ENCODE measurements around the gene ZNF628.

Gene ZNF628

GRCh38 chr19:55519451-55520311 lies 43.3 kb downstream of the ZNF628 start:
- Histone ChIP-seq H3K4me1 (ENCODE audit: control insufficient read depth, insufficient read depth, low read length, poor library complexity, severe bottlenecking) (no peaks in the 10 kb centered on the region), H3K4me3 (ENCODE audit: insufficient read depth, low read depth, low read length, poor library complexity, severe bottlenecking) (no peak overlapping the region), H3K36me3 (ENCODE audit: control insufficient read depth, insufficient read depth, low read length) (no peaks in the 10 kb centered on the region), H3K27ac (ENCODE audit: insufficient read depth, low read length, poor library complexity, severe bottlenecking) (no peak overlapping the region), H3K9me3 (ENCODE audit: control insufficient read depth, low read length) (no peaks in the 10 kb centered on the region), H3K27me3 (replicated peaks; ENCODE audit: control insufficient read depth, insufficient read depth, low read length, poor library complexity, severe bottlenecking) (no peaks in the 10 kb centered on the region)
- no peak for DNase-seq

- H3K4me1 ChIP-seq (ENCODE audit: control insufficient read depth, insufficient read depth, low read length, poor library complexity, severe bottlenecking): no peaks in the 10 kb centered on the region
- no peaks in the 10 kb centered on the region for H3K36me3 ChIP-seq (ENCODE audit: control insufficient read depth, insufficient read depth, low read length)
- H3K9me3 ChIP-seq (ENCODE audit: control insufficient read depth, low read length): no peaks in the 10 kb centered on the region
- H3K4me3 ChIP-seq (ENCODE audit: insufficient read depth, low read depth, low read length, poor library complexity, severe bottlenecking): no peak overlapping the region
- H3K27ac ChIP-seq (ENCODE audit: insufficient read depth, low read length, poor library complexity, severe bottlenecking): no peak overlapping the region
- H3K27me3 ChIP-seq (replicated peaks; ENCODE audit: control insufficient read depth, insufficient read depth, low read length, poor library complexity, severe bottlenecking): no peaks in the 10 kb centered on the region
- DNase-seq: no peak
These were observed 44.4 kb downstream of the ZNF628 start for GRCh38 chr19:55520691-55521292.

GRCh38 chr19:55525289-55526101 lies 49.1 kb downstream of the ZNF628 start:
- Histone ChIP-seq H3K9me3 (ENCODE audit: control insufficient read depth, low read length) (no peaks in the 10 kb centered on the region), H3K27ac (ENCODE audit: insufficient read depth, low read length, poor library complexity, severe bottlenecking) (no peak overlapping the region), H3K4me1 (ENCODE audit: control insufficient read depth, insufficient read depth, low read length, poor library complexity, severe bottlenecking) (no peaks in the 10 kb centered on the region), H3K36me3 (ENCODE audit: control insufficient read depth, insufficient read depth, low read length) (no peaks in the 10 kb centered on the region), H3K4me3 (ENCODE audit: insufficient read depth, low read depth, low read length, poor library complexity, severe bottlenecking) (no peak overlapping the region), H3K27me3 (replicated peaks; ENCODE audit: control insufficient read depth, insufficient read depth, low read length, poor library complexity, severe bottlenecking) (no peaks in the 10 kb centered on the region)
- no peak for DNase-seq

- H3K9me3 ChIP-seq (ENCODE audit: control insufficient read depth, low read length): no peaks in the 10 kb centered on the region
These were observed 50.1 kb downstream of the ZNF628 start for GRCh38 chr19:55526216-55527196.

GRCh38 chr19:55527197-55528029 lies 51.0 kb downstream of the ZNF628 start:
- Histone ChIP-seq H3K36me3 (ENCODE audit: control insufficient read depth, insufficient read depth, low read length) (no peaks in the 10 kb centered on the region), H3K4me3 (ENCODE audit: insufficient read depth, low read depth, low read length, poor library complexity, severe bottlenecking) (no peak overlapping the region), H3K27me3 (replicated peaks; ENCODE audit: control insufficient read depth, insufficient read depth, low read length, poor library complexity, severe bottlenecking) (no peaks in the 10 kb centered on the region), H3K9me3 (ENCODE audit: control insufficient read depth, low read length) (no peaks in the 10 kb centered on the region), H3K4me1 (ENCODE audit: control insufficient read depth, insufficient read depth, low read length, poor library complexity, severe bottlenecking) (no peaks in the 10 kb centered on the region), H3K27ac (ENCODE audit: insufficient read depth, low read length, poor library complexity, severe bottlenecking) (no peak overlapping the region)
- DNase-seq: no peak

More at GRCh38 chr19:55526216-55527196, 50.1 kb downstream of the ZNF628 start:
- Histone ChIP-seq H3K4me3 (ENCODE audit: insufficient read depth, low read depth, low read length, poor library complexity, severe bottlenecking) (no peak overlapping the region), H3K27me3 (replicated peaks; ENCODE audit: control insufficient read depth, insufficient read depth, low read length, poor library complexity, severe bottlenecking) (no peaks in the 10 kb centered on the region), H3K4me1 (ENCODE audit: control insufficient read depth, insufficient read depth, low read length, poor library complexity, severe bottlenecking) (no peaks in the 10 kb centered on the region), H3K27ac (ENCODE audit: insufficient read depth, low read length, poor library complexity, severe bottlenecking) (no peak overlapping the region), H3K36me3 (ENCODE audit: control insufficient read depth, insufficient read depth, low read length) (no peaks in the 10 kb centered on the region)
- no peak for DNase-seq

- H3K36me3 ChIP-seq (ENCODE audit: control insufficient read depth, insufficient read depth, low read length): no peaks in the 10 kb centered on the region
- no peak for DNase-seq
- H3K9me3 ChIP-seq (ENCODE audit: control insufficient read depth, low read length): no peaks in the 10 kb centered on the region
- no peak overlapping the region for H3K27ac ChIP-seq (ENCODE audit: insufficient read depth, low read length, poor library complexity, severe bottlenecking)
- H3K4me1 ChIP-seq (ENCODE audit: control insufficient read depth, insufficient read depth, low read length, poor library complexity, severe bottlenecking): no peaks in the 10 kb centered on the region
- H3K4me3 ChIP-seq (ENCODE audit: insufficient read depth, low read depth, low read length, poor library complexity, severe bottlenecking): no peak overlapping the region
- H3K27me3 ChIP-seq (replicated peaks; ENCODE audit: control insufficient read depth, insufficient read depth, low read length, poor library complexity, severe bottlenecking): no peaks in the 10 kb centered on the region
These were observed 51.8 kb downstream of the ZNF628 start for GRCh38 chr19:55528030-55528803.

GRCh38 chr19:55529636-55530234 lies 53.3 kb downstream of the ZNF628 start:
- no peaks in the 10 kb centered on the region for H3K27me3 ChIP-seq (replicated peaks; ENCODE audit: control insufficient read depth, insufficient read depth, low read length, poor library complexity, severe bottlenecking)
- no peaks in the 10 kb centered on the region for H3K4me1 ChIP-seq (ENCODE audit: control insufficient read depth, insufficient read depth, low read length, poor library complexity, severe bottlenecking)
- H3K36me3 ChIP-seq (ENCODE audit: control insufficient read depth, insufficient read depth, low read length): no peaks in the 10 kb centered on the region
- no peak for DNase-seq
- H3K9me3 ChIP-seq (ENCODE audit: control insufficient read depth, low read length): no peaks in the 10 kb centered on the region
- no peak overlapping the region for H3K4me3 ChIP-seq (ENCODE audit: insufficient read depth, low read depth, low read length, poor library complexity, severe bottlenecking)
- no peak overlapping the region for H3K27ac ChIP-seq (ENCODE audit: insufficient read depth, low read length, poor library complexity, severe bottlenecking)

GRCh38 chr19:55530996-55531395 lies 54.6 kb downstream of the ZNF628 start:
- Histone ChIP-seq H3K4me1 (ENCODE audit: control insufficient read depth, insufficient read depth, low read length, poor library complexity, severe bottlenecking) (no peaks in the 10 kb centered on the region), H3K4me3 (ENCODE audit: insufficient read depth, low read depth, low read length, poor library complexity, severe bottlenecking) (no peak overlapping the region)

More at GRCh38 chr19:55530996-55531395, 54.6 kb downstream of the ZNF628 start:
- Histone ChIP-seq H3K27ac (ENCODE audit: insufficient read depth, low read length, poor library complexity, severe bottlenecking) (no peak overlapping the region), H3K27me3 (replicated peaks; ENCODE audit: control insufficient read depth, insufficient read depth, low read length, poor library complexity, severe bottlenecking) (no peaks in the 10 kb centered on the region), H3K36me3 (ENCODE audit: control insufficient read depth, insufficient read depth, low read length) (no peaks in the 10 kb centered on the region), H3K9me3 (ENCODE audit: control insufficient read depth, low read length) (no peaks in the 10 kb centered on the region)
- no peak for DNase-seq

Data from effector memory CD4-positive, alpha-beta T cell (primary cell).